Colonic mucosa (tissue), 4 donors: ENCODE results near the gene C19orf44. TPM values are rescaled to one million over a fixed set of nuclear protein-coding genes. Genes with fewer than 3 reads are reported as not detected.
"Not testable (repeated sequence)": the region's sequence is repeated elsewhere in the genome, so short reads cannot be mapped to it uniquely, and the experiment has no call there.

Experiments used
- DNase-seq: peaks from one replicate; pipeline ENCODE4 v3.0.0-alpha.2; 2020
- H3K27ac ChIP-seq: fragments of 200-600 bp; one replicate; pipeline ENCODE4 v1.8.0; 2021
- H3K27me3 ChIP-seq: fragments of 200-600 bp; one replicate; pipeline ENCODE4 v1.8.0; 2021
- H3K36me3 ChIP-seq: fragments of 200-600 bp; one replicate; pipeline ENCODE4 v1.8.0; 2021
- H3K4me1 ChIP-seq: fragments of 200-600 bp; one replicate; pipeline ENCODE4 v1.8.0; 2021; ENCODE audit warnings: mild to moderate bottlenecking
- H3K4me3 ChIP-seq: fragments of 200-600 bp; one replicate; pipeline ENCODE4 v1.8.0; 2021
- H3K9ac ChIP-seq, 2 donors: one replicate each; pipeline ENCODE4 v1.7.0; 2013; ENCODE audit warnings: control low read depth in 2 of 2, low read depth in 2 of 2, low read length in 2 of 2
- H3K9me3 ChIP-seq: fragments of 200-600 bp; one replicate; pipeline ENCODE4 v1.8.0; 2021
- intact Hi-C: fragments of 100-400 bp; cut with DNase I; formaldehyde crosslinking; loops from one replicate; pipeline ENCODE4 v1.14.1; 2022
- total RNA-seq, 2 donors: library from RNA; stranded (reverse); fragmentation: NEBNext Ultra II Directional in 1 of 2; extraction: Animal tissue kit (Norgen Biotek cat#: 25700) in 1 of 2; gene quantifications; one replicate each; pipeline ENCODE4 v1.2.1, GENCODE V29; 2021
- TF ChIP-seq, protein P1 (sequence below): fragments of 200-600 bp; IDR thresholded peaks from one replicate; pipeline ENCODE4 v1.8.0; 2022; ENCODE audit warnings: antibody characterized with exemption, mild to moderate bottlenecking
- donor health status: healthy.
- donor health status: DM: no; HTN: no; CAD: no.
- donor health status: DM: no; HTN: no; CAD: no.

Gene C19orf44
- total RNA-seq, 2 donors from 2014 or later = 2.4 to 3.2 TPM

GRCh38 chr19:16548956-16549355, 52.8 kb downstream of the C19orf44 start:
- Histone ChIP-seq H3K27me3 (no peaks in the 10 kb centered on the region), H3K9ac (no peak overlapping the region), H3K36me3 (no peaks in the 10 kb centered on the region), H3K4me3 (no peak overlapping the region), H3K4me1 (no peaks in the 10 kb centered on the region), H3K27ac (no peak overlapping the region), H3K9me3 (no peaks in the 10 kb centered on the region)
- TF ChIP-seq, protein P1, sequence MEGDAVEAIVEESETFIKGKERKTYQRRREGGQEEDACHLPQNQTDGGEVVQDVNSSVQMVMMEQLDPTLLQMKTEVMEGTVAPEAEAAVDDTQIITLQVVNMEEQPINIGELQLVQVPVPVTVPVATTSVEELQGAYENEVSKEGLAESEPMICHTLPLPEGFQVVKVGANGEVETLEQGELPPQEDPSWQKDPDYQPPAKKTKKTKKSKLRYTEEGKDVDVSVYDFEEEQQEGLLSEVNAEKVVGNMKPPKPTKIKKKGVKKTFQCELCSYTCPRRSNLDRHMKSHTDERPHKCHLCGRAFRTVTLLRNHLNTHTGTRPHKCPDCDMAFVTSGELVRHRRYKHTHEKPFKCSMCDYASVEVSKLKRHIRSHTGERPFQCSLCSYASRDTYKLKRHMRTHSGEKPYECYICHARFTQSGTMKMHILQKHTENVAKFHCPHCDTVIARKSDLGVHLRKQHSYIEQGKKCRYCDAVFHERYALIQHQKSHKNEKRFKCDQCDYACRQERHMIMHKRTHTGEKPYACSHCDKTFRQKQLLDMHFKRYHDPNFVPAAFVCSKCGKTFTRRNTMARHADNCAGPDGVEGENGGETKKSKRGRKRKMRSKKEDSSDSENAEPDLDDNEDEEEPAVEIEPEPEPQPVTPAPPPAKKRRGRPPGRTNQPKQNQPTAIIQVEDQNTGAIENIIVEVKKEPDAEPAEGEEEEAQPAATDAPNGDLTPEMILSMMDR = no peak
- no peak for DNase-seq
- intact Hi-C loops = no loop called here

- DNase-seq, H3K36me3 ChIP-seq, H3K4me3 ChIP-seq, H3K27ac ChIP-seq, H3K4me1 ChIP-seq, H3K9me3 ChIP-seq, intact Hi-C loops, H3K9ac ChIP-seq, H3K27me3 ChIP-seq: not testable (repeated sequence)
Measured at GRCh38 chr19:16551902-16552301, 55.7 kb downstream of the C19orf44 start.

DNA sequence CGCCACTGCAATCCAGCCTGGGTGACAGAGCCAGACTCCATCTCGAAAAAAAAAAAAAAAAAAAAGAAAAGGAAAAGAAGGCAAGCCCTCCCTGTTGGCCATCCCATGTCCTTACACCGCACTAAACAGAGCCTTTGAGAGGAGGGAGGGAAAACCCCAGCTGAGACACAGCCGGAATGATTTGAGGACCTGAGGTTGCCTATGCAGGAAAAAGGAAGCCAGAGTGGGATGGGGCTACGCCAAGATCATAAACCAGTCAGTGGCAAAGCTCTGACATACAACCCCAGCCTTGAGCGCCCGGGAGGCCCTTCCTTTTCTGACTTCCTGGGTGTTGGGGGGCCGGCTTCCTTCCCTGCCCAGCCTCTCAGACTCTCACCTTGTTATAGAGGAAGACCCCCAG, 58.6 kb downstream of the C19orf44 start:
- intact Hi-C loops = no loop called here
- H3K36me3 ChIP-seq = no peaks in the 10 kb centered on the region

DNA sequence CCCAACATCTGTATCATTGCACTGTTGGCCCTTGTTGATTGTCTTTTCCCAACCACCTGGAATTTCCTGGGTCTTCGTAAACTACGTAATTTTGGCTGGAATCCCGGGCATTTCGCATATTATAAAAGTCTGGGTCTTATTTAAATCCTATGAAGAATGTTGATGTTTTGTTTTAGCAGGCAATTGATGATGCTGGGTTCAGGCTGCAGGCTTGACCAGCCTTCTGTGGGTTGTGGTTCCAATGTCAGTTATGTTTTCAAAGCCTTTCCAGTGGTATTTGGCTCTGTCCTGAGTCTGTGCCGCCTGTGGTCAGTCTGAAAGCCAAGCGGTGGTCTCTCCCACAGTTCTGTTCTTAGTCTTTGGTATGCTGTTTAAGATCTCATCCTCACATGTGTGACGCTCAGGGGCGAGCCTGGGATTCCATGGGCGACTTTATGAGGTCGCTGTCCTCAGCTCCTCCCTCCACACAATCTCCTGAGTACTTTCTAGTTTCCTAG, 63.6 kb downstream of the C19orf44 start:
- no peaks in the 10 kb centered on the region for H3K36me3 ChIP-seq
- DNase-seq = no peak
- H3K27me3 ChIP-seq = no peaks in the 10 kb centered on the region
- TF ChIP-seq, protein P1 = no peak
- H3K4me3 ChIP-seq = no peak overlapping the region
- no peak overlapping the region for H3K9ac ChIP-seq
- H3K27ac ChIP-seq = no peak overlapping the region
- H3K4me1 ChIP-seq = no peaks in the 10 kb centered on the region
- intact Hi-C loops = no loop called here
- H3K9me3 ChIP-seq = no peaks in the 10 kb centered on the region

More for the DNA sequence above, 58.6 kb downstream of the C19orf44 start:
- H3K9ac ChIP-seq = no peak overlapping the region
- TF ChIP-seq, protein P1 = no peak
- no peaks in the 10 kb centered on the region for H3K9me3 ChIP-seq
- no peaks in the 10 kb centered on the region for H3K27me3 ChIP-seq
- no peak overlapping the region for H3K4me3 ChIP-seq
- DNase-seq = no peak
- H3K27ac ChIP-seq = no peak overlapping the region
- H3K4me1 ChIP-seq = no peaks in the 10 kb centered on the region

DNA sequence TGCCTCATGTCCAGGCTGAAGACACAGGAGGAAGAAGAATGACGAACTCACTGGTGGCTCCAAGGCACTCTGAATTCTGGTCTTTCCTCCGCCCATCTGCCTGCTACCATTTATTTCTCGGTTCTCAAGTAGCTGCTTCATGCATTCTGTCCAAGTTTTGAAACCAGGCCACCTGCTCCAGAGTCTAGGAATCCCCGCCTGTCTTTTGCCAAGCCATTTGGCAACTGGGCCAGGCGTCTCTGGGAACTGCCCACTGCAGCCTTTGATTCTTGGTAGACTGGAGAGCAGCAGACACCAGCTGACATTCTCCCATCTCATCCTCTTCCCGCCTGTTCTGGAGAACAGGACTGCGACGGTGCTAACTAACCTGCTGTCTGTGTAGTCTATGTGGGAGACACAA, 65.2 kb downstream of the C19orf44 start:
- DNase-seq = no peak
- no peak overlapping the region for H3K9ac ChIP-seq
- intact Hi-C loops = no loop called here
- no peaks in the 10 kb centered on the region for H3K27me3 ChIP-seq
- no peaks in the 10 kb centered on the region for H3K4me1 ChIP-seq
- H3K9me3 ChIP-seq = no peaks in the 10 kb centered on the region
- TF ChIP-seq, protein P1 = no peak
- H3K36me3 ChIP-seq = no peaks in the 10 kb centered on the region
- no peak overlapping the region for H3K27ac ChIP-seq
- H3K4me3 ChIP-seq = no peak overlapping the region

- Histone ChIP-seq H3K9me3 (no peaks in the 10 kb centered on the region), H3K36me3 (peaks cover 7% of the 10 kb centered on the region), H3K4me3 (no peak overlapping the region), H3K9ac (no peak overlapping the region), H3K27ac (no peak overlapping the region), H3K4me1 (no peaks in the 10 kb centered on the region), H3K27me3 (no peaks in the 10 kb centered on the region)
- TF ChIP-seq, protein P1 = no peak
- no peak for DNase-seq
- intact Hi-C loops = no loop called here
Measured at GRCh38 chr19:16562608-16563025, 66.4 kb downstream of the C19orf44 start.
